ENCODE results near the gene UVRAG.

The UVRAG gene

DNA sequence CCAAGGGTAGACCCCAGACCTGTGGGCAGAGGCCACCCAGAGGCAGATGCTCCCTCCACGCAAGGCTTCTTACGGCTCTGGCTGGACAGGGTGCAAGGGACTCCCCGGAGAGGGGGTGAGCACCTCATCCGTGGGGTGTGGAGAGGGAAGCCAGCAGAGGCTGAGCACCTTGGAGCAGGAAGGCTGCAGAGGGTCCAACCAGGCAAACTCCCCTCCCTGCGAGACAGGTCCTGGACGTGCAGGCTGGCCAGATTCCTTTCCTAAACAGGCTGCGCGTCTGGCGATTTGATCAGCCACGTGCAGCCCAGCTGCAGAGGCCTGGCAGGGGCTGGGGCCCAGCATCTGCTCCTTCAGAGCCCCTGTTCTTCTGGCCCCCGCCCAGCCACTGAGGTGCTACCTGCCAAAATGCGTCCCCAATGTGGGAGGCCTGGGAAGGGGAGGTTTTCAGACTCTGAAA is 342.0 kb downstream of the UVRAG start:
- Histone ChIP-seq H3K4me3 (ENCODE audit: insufficient read depth, low read length, poor library complexity, severe bottlenecking) (no peak overlapping the region), H3K27ac (ENCODE audit: low read depth, low read length) (no peak overlapping the region), H3K9ac (ENCODE audit: low read length) (no peak overlapping the region), H4K20me1 (ENCODE audit: low read depth, low read length) (no peaks in the 10 kb centered on the region), H3K79me2 (ENCODE audit: insufficient read depth, low read length) (no peaks in the 10 kb centered on the region), H2AFZ (ENCODE audit: low read depth, low read length, severe bottlenecking) (no peak overlapping the region), H3K27me3 (ENCODE audit: low read length) (no peaks in the 10 kb centered on the region), H3K9me2 (replicated peaks; ENCODE audit: insufficient read depth, low read length) (no peaks in the 10 kb centered on the region), H3F3A (ENCODE audit: insufficient read depth) (no peaks in the 10 kb centered on the region), H3K9me3 (ENCODE audit: insufficient read depth, low read length) (no peaks in the 10 kb centered on the region), H3K4me2 (ENCODE audit: low read depth, low read length, poor library complexity, severe bottlenecking) (no peak overlapping the region), H3K36me3 (ENCODE audit: low read length) (no peaks in the 10 kb centered on the region)
- TF ChIP-seq, protein P1, sequence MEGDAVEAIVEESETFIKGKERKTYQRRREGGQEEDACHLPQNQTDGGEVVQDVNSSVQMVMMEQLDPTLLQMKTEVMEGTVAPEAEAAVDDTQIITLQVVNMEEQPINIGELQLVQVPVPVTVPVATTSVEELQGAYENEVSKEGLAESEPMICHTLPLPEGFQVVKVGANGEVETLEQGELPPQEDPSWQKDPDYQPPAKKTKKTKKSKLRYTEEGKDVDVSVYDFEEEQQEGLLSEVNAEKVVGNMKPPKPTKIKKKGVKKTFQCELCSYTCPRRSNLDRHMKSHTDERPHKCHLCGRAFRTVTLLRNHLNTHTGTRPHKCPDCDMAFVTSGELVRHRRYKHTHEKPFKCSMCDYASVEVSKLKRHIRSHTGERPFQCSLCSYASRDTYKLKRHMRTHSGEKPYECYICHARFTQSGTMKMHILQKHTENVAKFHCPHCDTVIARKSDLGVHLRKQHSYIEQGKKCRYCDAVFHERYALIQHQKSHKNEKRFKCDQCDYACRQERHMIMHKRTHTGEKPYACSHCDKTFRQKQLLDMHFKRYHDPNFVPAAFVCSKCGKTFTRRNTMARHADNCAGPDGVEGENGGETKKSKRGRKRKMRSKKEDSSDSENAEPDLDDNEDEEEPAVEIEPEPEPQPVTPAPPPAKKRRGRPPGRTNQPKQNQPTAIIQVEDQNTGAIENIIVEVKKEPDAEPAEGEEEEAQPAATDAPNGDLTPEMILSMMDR (IDR thresholded peaks at IDR 0.05; ENCODE audit: insufficient read depth, low read length, poor library complexity, severe bottlenecking), result no peak
- no peak for TF ChIP-seq EZH2phosphoT487 (conservative IDR thresholded peaks at IDR 0.05; ENCODE audit: low read length)

DNA sequence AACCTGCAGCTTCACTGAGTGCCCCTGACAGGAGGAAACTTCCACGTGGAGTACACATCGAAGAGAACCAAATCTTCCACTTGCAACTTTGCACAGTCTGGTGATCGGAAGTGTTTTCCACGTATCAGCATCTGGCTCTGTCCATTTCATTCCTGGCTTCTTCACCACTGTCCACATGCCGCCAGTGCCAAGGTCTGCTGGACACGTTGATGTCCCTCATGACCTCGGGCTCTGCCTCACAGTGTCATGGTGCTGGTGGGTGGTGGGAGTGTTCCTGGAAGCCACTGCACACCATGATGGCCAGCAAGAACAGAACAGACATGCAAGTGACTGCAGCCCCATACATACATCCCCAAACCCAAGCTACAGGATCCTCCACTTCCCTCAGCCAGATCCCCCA is 342.9 kb downstream of the UVRAG start:
- H3F3A ChIP-seq (ENCODE audit: insufficient read depth), result no peaks in the 10 kb centered on the region
- H3K4me3 ChIP-seq (ENCODE audit: insufficient read depth, low read length, poor library complexity, severe bottlenecking), result no peak overlapping the region
- no peak overlapping the region for H2AFZ ChIP-seq (ENCODE audit: low read depth, low read length, severe bottlenecking)
- no peaks in the 10 kb centered on the region for H3K79me2 ChIP-seq (ENCODE audit: insufficient read depth, low read length)
- TF ChIP-seq, protein P1 (IDR thresholded peaks at IDR 0.05; ENCODE audit: insufficient read depth, low read length, poor library complexity, severe bottlenecking), result no peak
- no peak for TF ChIP-seq EZH2phosphoT487 (conservative IDR thresholded peaks at IDR 0.05; ENCODE audit: low read length)
- H4K20me1 ChIP-seq (ENCODE audit: low read depth, low read length), result no peaks in the 10 kb centered on the region
- no peaks in the 10 kb centered on the region for H3K9me2 ChIP-seq (replicated peaks; ENCODE audit: insufficient read depth, low read length)
- no peaks in the 10 kb centered on the region for H3K9me3 ChIP-seq (ENCODE audit: insufficient read depth, low read length)
- no peaks in the 10 kb centered on the region for H3K27me3 ChIP-seq (ENCODE audit: low read length)
- H3K9ac ChIP-seq (ENCODE audit: low read length), result no peak overlapping the region
- H3K36me3 ChIP-seq (ENCODE audit: low read length), result no peaks in the 10 kb centered on the region
- H3K27ac ChIP-seq (ENCODE audit: low read depth, low read length), result no peak overlapping the region
- no peak overlapping the region for H3K4me2 ChIP-seq (ENCODE audit: low read depth, low read length, poor library complexity, severe bottlenecking)

DNA sequence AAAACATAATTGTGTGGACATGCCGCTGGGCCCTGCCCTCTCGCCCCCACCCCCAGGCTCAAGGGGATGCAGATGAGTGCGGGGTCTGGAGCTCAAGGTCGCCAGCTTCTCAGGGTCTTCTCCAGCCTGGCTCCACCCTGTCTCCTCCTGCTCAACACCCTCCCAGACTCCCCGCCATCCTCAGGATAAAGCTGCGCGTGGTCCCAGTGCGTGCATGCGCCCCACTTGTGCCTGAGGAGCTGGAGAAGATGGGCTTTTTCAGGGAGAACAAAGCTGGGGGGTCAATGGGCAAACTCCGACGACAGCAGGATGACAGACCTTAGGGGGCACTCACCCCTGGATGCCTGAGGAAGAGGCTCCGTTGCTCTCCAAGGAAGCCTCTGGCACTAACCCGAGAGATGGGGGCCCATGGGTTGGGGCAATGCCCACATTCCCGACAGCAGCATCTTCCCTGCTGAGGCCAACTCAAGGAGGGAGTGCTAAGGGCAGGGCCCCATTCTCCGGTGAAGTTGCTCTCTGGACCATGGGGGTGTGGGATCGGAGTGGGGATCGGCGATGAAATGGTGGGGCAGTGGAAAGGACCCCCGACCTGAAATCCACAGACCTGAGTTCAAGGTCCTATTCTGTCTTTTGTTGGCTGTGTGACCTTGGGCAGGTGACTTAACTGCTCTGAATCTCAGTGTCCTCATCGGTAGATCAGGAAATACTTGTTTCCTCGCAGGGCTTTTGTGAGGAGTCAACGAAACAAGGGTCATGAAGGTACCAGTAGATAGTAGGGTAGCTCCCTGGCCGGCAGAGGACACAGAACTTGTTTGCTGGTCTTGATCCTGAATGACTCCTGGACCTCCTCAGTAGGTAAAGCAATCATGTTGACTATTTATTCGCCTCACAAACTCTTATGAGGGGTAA is 343.6 kb downstream of the UVRAG start:
- no peaks in the 10 kb centered on the region for H4K20me1 ChIP-seq (ENCODE audit: low read depth, low read length)
- no peaks in the 10 kb centered on the region for H3F3A ChIP-seq (ENCODE audit: insufficient read depth)
- H3K9me2 ChIP-seq (replicated peaks; ENCODE audit: insufficient read depth, low read length), result no peaks in the 10 kb centered on the region
- no peak for TF ChIP-seq EZH2phosphoT487 (conservative IDR thresholded peaks at IDR 0.05; ENCODE audit: low read length)
- TF ChIP-seq, protein P1 (IDR thresholded peaks at IDR 0.05; ENCODE audit: insufficient read depth, low read length, poor library complexity, severe bottlenecking), result no peak
- H3K27me3 ChIP-seq (ENCODE audit: low read length), result no peaks in the 10 kb centered on the region
- no peak overlapping the region for H3K4me2 ChIP-seq (ENCODE audit: low read depth, low read length, poor library complexity, severe bottlenecking)
- no peak overlapping the region for H3K4me3 ChIP-seq (ENCODE audit: insufficient read depth, low read length, poor library complexity, severe bottlenecking)
- H3K79me2 ChIP-seq (ENCODE audit: insufficient read depth, low read length), result no peaks in the 10 kb centered on the region
- no peaks in the 10 kb centered on the region for H3K36me3 ChIP-seq (ENCODE audit: low read length)
- H2AFZ ChIP-seq (ENCODE audit: low read depth, low read length, severe bottlenecking), result no peak overlapping the region
- H3K9ac ChIP-seq (ENCODE audit: low read length), result no peak overlapping the region
- H3K27ac ChIP-seq (ENCODE audit: low read depth, low read length), result no peak overlapping the region
- no peaks in the 10 kb centered on the region for H3K9me3 ChIP-seq (ENCODE audit: insufficient read depth, low read length)
